GM19099 (cell line): Measurements from ENCODE around the gene THSD4.

Experiments used
- POLR2A ChIP-seq: IDR thresholded peaks from 3 replicates; pipeline ENCODE4 v1.6.1; 2011; ENCODE audit warnings: low read depth; ENCODE audit not compliant: insufficient read length; ENCODE audit errors: extremely low read depth

The THSD4 gene

GRCh38 chr15:71588746-71589145 is 473.5 kb downstream of the THSD4 start:
- no peak for TF ChIP-seq POLR2A

DNA sequence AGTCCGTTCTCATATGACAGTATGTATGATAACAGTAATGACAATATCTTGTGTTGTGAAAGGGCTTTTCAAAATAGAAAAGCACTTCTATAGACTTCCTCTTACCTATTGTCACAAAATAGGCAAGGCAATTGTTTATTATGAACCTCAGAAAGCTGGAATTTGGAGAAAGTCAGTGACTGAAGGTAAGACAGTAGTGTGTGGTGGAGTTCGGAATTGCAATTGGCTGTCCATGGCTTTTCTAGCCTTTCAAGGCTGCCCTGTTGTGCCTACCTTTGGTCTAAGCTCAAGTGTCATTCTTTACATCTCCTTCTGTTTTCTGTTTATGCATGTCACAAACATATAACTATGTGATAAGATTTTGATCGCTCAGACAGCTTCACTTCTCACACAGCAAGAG is 475.8 kb downstream of the THSD4 start:
- TF ChIP-seq POLR2A = no peak

DNA sequence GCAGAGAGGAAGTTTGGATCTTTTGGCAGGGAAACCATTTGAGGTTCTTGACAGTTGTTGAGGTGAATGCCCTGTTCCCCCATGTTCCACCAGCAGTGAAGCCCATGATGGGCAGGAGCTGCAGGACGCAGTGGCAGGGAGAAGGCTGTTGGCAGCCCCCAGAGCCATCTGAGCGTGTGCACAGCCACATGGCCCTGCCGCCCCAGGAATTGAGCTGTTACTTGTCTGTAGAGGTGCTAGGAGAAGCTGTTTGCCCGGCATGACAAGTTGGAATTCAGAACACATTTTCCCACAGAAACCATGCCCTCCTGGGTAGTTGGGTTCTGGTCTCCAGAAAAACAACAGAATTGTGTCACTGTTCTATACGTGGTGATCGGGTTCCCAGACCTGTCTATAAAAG is 476.9 kb downstream of the THSD4 start:
- no peak for TF ChIP-seq POLR2A

- TF ChIP-seq POLR2A = no peak
Observed at GRCh38 chr15:71595846-71596553, 480.7 kb downstream of the THSD4 start.

- no peak for TF ChIP-seq POLR2A
Observed at GRCh38 chr15:71596672-71597071, 481.4 kb downstream of the THSD4 start.

GRCh38 chr15:71597126-71597525 is 481.9 kb downstream of the THSD4 start:
- no peak for TF ChIP-seq POLR2A

DNA sequence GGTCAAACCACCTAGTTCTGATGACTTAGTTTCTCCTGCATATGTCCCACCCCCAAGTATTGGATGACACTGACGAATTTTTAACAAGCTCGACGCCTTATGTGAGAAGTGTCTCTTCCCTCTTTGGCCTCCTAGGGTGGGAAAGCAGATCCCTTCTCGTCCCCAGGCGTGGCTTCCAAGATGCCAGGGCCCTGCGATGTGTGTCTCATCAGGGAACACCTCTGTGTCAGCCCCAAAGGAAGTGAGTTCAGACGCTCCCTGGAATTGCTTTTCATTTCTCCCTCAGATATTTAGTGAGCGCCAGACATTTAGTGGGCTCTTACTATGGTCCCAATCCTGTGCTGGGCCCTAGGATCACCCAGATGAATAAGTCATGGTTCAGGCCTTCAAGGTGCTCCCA is 482.4 kb downstream of the THSD4 start:
- TF ChIP-seq POLR2A = no peak

GRCh38 chr15:71598741-71599140 is 483.5 kb downstream of the THSD4 start:
- TF ChIP-seq POLR2A = no peak

DNA sequence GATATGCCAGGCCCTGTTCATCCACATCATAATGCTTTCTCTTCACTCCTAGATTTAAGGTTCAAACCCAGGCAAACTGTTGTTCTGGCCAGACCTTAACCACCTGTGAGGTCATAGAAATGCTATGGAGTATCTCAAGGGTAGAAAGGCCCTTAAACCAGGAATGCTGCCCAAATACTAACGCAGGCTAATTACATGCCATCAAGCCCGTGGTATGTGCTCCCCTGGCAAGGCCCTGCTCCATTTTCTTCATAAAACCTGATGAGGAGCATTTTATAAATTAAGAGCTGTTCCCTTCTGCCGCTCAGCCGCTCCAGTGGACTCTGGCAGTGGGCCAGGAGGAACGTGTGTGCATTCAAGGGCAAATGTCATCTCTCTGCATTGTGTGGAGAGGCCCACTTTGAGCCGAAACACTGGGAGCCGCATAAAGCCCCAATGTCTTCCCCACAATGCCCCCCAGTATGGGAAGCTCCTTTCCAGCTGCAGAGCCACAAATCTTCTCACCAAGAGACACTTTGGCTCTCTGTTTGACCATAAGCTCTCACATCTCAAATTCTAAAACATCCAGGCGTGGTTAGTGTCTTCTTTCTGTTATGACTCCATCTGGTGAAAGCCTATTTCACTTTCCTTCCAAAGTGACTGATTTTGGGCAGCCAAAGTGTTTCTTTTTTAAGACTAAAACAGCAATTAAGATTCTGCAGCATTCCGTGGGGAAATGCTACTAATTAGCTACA is 484.3 kb downstream of the THSD4 start:
- TF ChIP-seq POLR2A = no peak

- no peak for TF ChIP-seq POLR2A
Observed at GRCh38 chr15:71600237-71600636, 485.0 kb downstream of the THSD4 start.

- TF ChIP-seq POLR2A = no peak
Observed at GRCh38 chr15:71601038-71601834, 486.0 kb downstream of the THSD4 start.

DNA sequence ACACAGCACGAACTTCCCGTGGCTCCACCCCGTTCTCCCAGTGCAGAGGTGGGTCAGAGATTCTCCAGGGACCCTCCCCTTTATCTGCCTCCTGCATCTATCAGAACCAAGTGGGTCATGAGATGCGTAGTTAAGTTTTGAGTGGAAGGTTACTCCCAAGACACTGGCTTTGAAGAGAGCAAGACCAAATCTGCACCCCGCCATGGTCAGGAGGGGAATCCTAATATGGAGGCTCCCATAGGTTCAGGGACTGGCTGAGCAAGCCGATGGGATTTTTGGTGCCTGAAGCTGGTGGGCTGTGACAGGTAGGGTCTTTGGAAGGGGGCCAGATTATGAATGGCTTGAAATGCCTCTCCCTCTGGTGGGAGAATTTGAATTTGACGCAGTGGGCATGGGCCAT is 488.1 kb downstream of the THSD4 start:
- TF ChIP-seq POLR2A = no peak

GRCh38 chr15:71607383-71607782 is 492.1 kb downstream of the THSD4 start:
- TF ChIP-seq POLR2A = no peak

GRCh38 chr15:71610728-71611552 is 495.7 kb downstream of the THSD4 start:
- TF ChIP-seq POLR2A = no peak
